ENCODE data around the gene CDKN2AIPNL. TPM values are rescaled to one million over a fixed set of nuclear protein-coding genes. Genes with fewer than 3 reads are reported as not detected.

The CDKN2AIPNL gene
- total RNA-seq, 2 experiments from 2014 or later, result 12.8 to 15.5 TPM

- ATAC-seq (ENCODE audit: poor library complexity) (no peak), DNase-seq (no peak)
- H3K4me3 Mint-ChIP-seq, result no peak overlapping the region
- TF ChIP-seq CTCF (IDR thresholded peaks at IDR 0.05), result no peak
- no peak overlapping the region for H3K27ac Mint-ChIP-seq
- no peak overlapping the region for H3K4me3 ChIP-seq (ENCODE audit: low read length)
- no peaks in the 10 kb centered on the region for H3K9me3 ChIP-seq (ENCODE audit: control insufficient read depth in 1 of 2, insufficient read depth in 1 of 2, low read length in 2 of 2)
- H3K4me1 ChIP-seq (ENCODE audit: insufficient read depth, low read length), result no peaks in the 10 kb centered on the region
- H3K9me3 Mint-ChIP-seq, result no peaks in the 10 kb centered on the region
- no peaks in the 10 kb centered on the region for H3K36me3 Mint-ChIP-seq (ENCODE audit: low read depth)
- no peaks in the 10 kb centered on the region for H3K4me1 Mint-ChIP-seq (ENCODE audit: low read depth)
- no peaks in the 10 kb centered on the region for H3K27me3 Mint-ChIP-seq
- H3K27ac ChIP-seq (ENCODE audit: low read depth in 1 of 2, low read length in 2 of 2), result no peak overlapping the region
- H3K27me3 ChIP-seq (ENCODE audit: control insufficient read depth in 1 of 2, insufficient read depth in 2 of 2, low read length in 2 of 2), result no peaks in the 10 kb centered on the region
- CTCF ChIA-PET, result interaction anchor here (1.5 kb wide), 1 partner anchor 18 kb away, joined by 3 read pairs; no protein-coding TSS in a partner anchor
- no peaks in the 10 kb centered on the region for H3K36me3 ChIP-seq (ENCODE audit: insufficient read depth, low read length)
- intact Hi-C loops (cut with DNase I, micrococcal nuclease), result no loop called here
- POLR2A ChIA-PET, result no interaction called here
Observed at GRCh38 chr5:134449167-134449566, 37.5 kb upstream of the CDKN2AIPNL start.

- Mint-ChIP-seq H3K9me3 (no peaks in the 10 kb centered on the region), H3K27ac (no peak overlapping the region), H3K4me3 (no peak overlapping the region), H3K4me1 (ENCODE audit: low read depth) (no peaks in the 10 kb centered on the region), H3K27me3 (no peaks in the 10 kb centered on the region), H3K36me3 (ENCODE audit: low read depth) (no peaks in the 10 kb centered on the region)
- Histone ChIP-seq H3K27ac (ENCODE audit: low read depth in 1 of 2, low read length in 2 of 2) (no peak overlapping the region), H3K36me3 (ENCODE audit: insufficient read depth, low read length) (no peaks in the 10 kb centered on the region), H3K27me3 (ENCODE audit: control insufficient read depth in 1 of 2, insufficient read depth in 2 of 2, low read length in 2 of 2) (no peaks in the 10 kb centered on the region), H3K4me3 (ENCODE audit: low read length) (no peak overlapping the region), H3K9me3 (ENCODE audit: control insufficient read depth in 1 of 2, insufficient read depth in 1 of 2, low read length in 2 of 2) (no peaks in the 10 kb centered on the region), H3K4me1 (ENCODE audit: insufficient read depth, low read length) (no peaks in the 10 kb centered on the region)
- POLR2A ChIA-PET, result no interaction called here
- no peak for TF ChIP-seq CTCF (IDR thresholded peaks at IDR 0.05)
- CTCF ChIA-PET, result interaction anchor here (1.5 kb wide), 1 partner anchor 19 kb away, joined by 3 read pairs; no protein-coding TSS in a partner anchor
- DNase-seq, result no peak
- no peak for ATAC-seq (ENCODE audit: poor library complexity)
- intact Hi-C loops (cut with DNase I, micrococcal nuclease), result no loop called here
Observed at GRCh38 chr5:134447815-134448520, 36.3 kb upstream of the CDKN2AIPNL start.

- Histone ChIP-seq H3K27ac (ENCODE audit: low read depth in 1 of 2, low read length in 2 of 2) (no peak overlapping the region), H3K9me3 (ENCODE audit: control insufficient read depth in 1 of 2, insufficient read depth in 1 of 2, low read length in 2 of 2) (no peaks in the 10 kb centered on the region), H3K36me3 (ENCODE audit: insufficient read depth, low read length) (no peaks in the 10 kb centered on the region), H3K4me3 (ENCODE audit: low read length) (no peak overlapping the region), H3K27me3 (ENCODE audit: control insufficient read depth in 1 of 2, insufficient read depth in 2 of 2, low read length in 2 of 2) (no peaks in the 10 kb centered on the region), H3K4me1 (ENCODE audit: insufficient read depth, low read length) (no peaks in the 10 kb centered on the region)
- intact Hi-C loops (cut with DNase I, micrococcal nuclease), result no loop called here
- ChIA-PET CTCF (no interaction called here), POLR2A (no interaction called here)
- Mint-ChIP-seq H3K4me3 (no peak overlapping the region), H3K27me3 (no peaks in the 10 kb centered on the region), H3K36me3 (ENCODE audit: low read depth) (no peaks in the 10 kb centered on the region), H3K4me1 (ENCODE audit: low read depth) (no peaks in the 10 kb centered on the region), H3K9me3 (no peaks in the 10 kb centered on the region), H3K27ac (no peak overlapping the region)
- no peak for TF ChIP-seq CTCF (IDR thresholded peaks at IDR 0.05)
- ATAC-seq (ENCODE audit: poor library complexity), result no peak
- no peak for DNase-seq
Observed at GRCh38 chr5:134446938-134447337, 35.3 kb upstream of the CDKN2AIPNL start.
